Neural cell (in vitro differentiated cells): Measurements from ENCODE around the gene GCDH.

Source experiments
- EP300 ChIP-seq: fragments of 450-650 bp; conservative IDR thresholded peaks from 2 replicates; pipeline ENCODE4 v1.6.1; 2014; ENCODE audit warnings: antibody characterized with exemption, mild to moderate bottlenecking, moderate library complexity; ENCODE audit not compliant: poor library complexity, severe bottlenecking
- EZH2 ChIP-seq: fragments of 200-600, 300-800 bp; shearing (Covaris generic), sonication (generic); IDR thresholded peaks from 2 replicates; pipeline ENCODE4 v1.6.1; 2014; ENCODE audit warnings: antibody characterized with exemption, low read length, borderline replicate concordance, mild to moderate bottlenecking; ENCODE audit not compliant: insufficient read depth, poor library complexity, severe bottlenecking
- POLR2AphosphoS5 ChIP-seq: IDR thresholded peaks from 2 replicates; pipeline ENCODE4 v1.6.1; 2012
- RAD21 ChIP-seq: fragments of 450-650 bp; conservative IDR thresholded peaks from 2 replicates; pipeline ENCODE4 v1.6.1; 2014; ENCODE audit warnings: antibody characterized with exemption, mild to moderate bottlenecking, moderate library complexity
- TF ChIP-seq, protein P1 (sequence below): fragments of 450-650 bp; IDR thresholded peaks from 2 replicates; pipeline ENCODE4 v1.5.1; 2014; ENCODE audit warnings: antibody characterized with exemption, mild to moderate bottlenecking, moderate library complexity; ENCODE audit not compliant: poor library complexity, severe bottlenecking
- TF ChIP-seq, protein P2 (sequence below): IDR thresholded peaks from 2 replicates; pipeline ENCODE4 v1.6.1; 2012; ENCODE audit warnings: borderline replicate concordance

DNA sequence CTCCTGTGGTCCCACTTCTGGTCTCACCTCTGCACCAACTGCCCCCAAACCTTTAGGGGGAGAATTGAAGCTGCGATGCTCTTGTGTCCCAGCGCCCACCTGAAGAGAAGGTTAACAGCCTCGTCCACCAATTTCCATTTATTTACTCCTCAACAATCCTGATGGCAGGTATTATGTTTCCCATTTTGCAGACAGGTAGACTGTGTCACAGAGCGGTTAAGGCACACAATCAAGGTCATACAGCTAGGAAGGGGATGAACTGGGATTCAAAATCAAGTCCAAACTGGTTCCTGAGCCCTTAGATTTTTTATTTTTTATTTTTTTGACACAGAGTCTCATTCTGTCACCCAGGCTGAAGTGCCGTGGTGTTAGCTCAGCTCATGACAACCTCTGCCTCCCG is 15.9 kb upstream of the GCDH start:
- TF ChIP-seq, protein P1, sequence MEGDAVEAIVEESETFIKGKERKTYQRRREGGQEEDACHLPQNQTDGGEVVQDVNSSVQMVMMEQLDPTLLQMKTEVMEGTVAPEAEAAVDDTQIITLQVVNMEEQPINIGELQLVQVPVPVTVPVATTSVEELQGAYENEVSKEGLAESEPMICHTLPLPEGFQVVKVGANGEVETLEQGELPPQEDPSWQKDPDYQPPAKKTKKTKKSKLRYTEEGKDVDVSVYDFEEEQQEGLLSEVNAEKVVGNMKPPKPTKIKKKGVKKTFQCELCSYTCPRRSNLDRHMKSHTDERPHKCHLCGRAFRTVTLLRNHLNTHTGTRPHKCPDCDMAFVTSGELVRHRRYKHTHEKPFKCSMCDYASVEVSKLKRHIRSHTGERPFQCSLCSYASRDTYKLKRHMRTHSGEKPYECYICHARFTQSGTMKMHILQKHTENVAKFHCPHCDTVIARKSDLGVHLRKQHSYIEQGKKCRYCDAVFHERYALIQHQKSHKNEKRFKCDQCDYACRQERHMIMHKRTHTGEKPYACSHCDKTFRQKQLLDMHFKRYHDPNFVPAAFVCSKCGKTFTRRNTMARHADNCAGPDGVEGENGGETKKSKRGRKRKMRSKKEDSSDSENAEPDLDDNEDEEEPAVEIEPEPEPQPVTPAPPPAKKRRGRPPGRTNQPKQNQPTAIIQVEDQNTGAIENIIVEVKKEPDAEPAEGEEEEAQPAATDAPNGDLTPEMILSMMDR, result no peak
- TF ChIP-seq EP300 (no peak), POLR2AphosphoS5 (no peak), EZH2 (no peak), RAD21 (no peak)
- TF ChIP-seq, protein P2, sequence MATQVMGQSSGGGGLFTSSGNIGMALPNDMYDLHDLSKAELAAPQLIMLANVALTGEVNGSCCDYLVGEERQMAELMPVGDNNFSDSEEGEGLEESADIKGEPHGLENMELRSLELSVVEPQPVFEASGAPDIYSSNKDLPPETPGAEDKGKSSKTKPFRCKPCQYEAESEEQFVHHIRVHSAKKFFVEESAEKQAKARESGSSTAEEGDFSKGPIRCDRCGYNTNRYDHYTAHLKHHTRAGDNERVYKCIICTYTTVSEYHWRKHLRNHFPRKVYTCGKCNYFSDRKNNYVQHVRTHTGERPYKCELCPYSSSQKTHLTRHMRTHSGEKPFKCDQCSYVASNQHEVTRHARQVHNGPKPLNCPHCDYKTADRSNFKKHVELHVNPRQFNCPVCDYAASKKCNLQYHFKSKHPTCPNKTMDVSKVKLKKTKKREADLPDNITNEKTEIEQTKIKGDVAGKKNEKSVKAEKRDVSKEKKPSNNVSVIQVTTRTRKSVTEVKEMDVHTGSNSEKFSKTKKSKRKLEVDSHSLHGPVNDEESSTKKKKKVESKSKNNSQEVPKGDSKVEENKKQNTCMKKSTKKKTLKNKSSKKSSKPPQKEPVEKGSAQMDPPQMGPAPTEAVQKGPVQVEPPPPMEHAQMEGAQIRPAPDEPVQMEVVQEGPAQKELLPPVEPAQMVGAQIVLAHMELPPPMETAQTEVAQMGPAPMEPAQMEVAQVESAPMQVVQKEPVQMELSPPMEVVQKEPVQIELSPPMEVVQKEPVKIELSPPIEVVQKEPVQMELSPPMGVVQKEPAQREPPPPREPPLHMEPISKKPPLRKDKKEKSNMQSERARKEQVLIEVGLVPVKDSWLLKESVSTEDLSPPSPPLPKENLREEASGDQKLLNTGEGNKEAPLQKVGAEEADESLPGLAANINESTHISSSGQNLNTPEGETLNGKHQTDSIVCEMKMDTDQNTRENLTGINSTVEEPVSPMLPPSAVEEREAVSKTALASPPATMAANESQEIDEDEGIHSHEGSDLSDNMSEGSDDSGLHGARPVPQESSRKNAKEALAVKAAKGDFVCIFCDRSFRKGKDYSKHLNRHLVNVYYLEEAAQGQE, result no peak
